K562 (cell line): Measurements from ENCODE around the gene TGFB2. TPM values are rescaled to one million over a fixed set of nuclear protein-coding genes. Genes with fewer than 3 reads are reported as not detected.

Experiments
- CC2D1A ChIP-seq: fragments of 450-650 bp; IDR thresholded peaks from 2 replicates; pipeline ENCODE4 v1.6.1; 2017; ENCODE audit warnings: mild to moderate bottlenecking
- CREBBP ChIP-seq: IDR thresholded peaks from one replicate; pipeline ENCODE4 v1.6.1; 2012; ENCODE audit warnings: low read depth, mild to moderate bottlenecking, control low read depth, inconsistent platforms, low read length
- ELF1 ChIP-seq: fragments of 200-800 bp; sonication (Bioruptor generic); IDR thresholded peaks from 2 replicates; pipeline ENCODE4 v1.6.1; 2016; ENCODE audit warnings: missing genetic modification characterization, missing compliant biosample characterization
- ETV1 ChIP-seq: fragments of 450-650 bp; conservative IDR thresholded peaks from 2 replicates; pipeline ENCODE4 v1.6.1; 2016; ENCODE audit warnings: missing genetic modification characterization, control low read depth, low read depth, missing compliant biosample characterization
- HNRNPLL ChIP-seq: fragments of 200-400 bp; formaldehyde crosslinking; IDR thresholded peaks from 2 replicates; pipeline ENCODE4 v1.6.1; 2017; ENCODE audit warnings: low read length, low read depth, mild to moderate bottlenecking; ENCODE audit not compliant: poor library complexity, severe bottlenecking
- KDM2B ChIP-seq: fragments of 250-450 bp; sonication (Bioruptor Pico); IDR thresholded peaks from 2 replicates; pipeline ENCODE4 v1.8.0; 2021; ENCODE audit warnings: mild to moderate bottlenecking, moderate library complexity
- MBD1 ChIP-seq: fragments of 250-450 bp; sonication (Bioruptor Pico); IDR thresholded peaks from 2 replicates; pipeline ENCODE4 v1.8.0; 2022; ENCODE audit warnings: inconsistent platforms
- MYBL2 ChIP-seq, 2 experiments: fragments of 450-650 bp in 1 of 2; sonication (generic) in 1 of 2; formaldehyde crosslinking in 1 of 2; IDR thresholded peaks; 2 replicates each; pipeline versions ENCODE4 v1.6.1 to v1.8.1; 2017 to 2022; ENCODE audit warnings: borderline replicate concordance in 1 of 2, inconsistent platforms in 1 of 2, low read depth in 1 of 2, mild to moderate bottlenecking in 1 of 2, missing genetic modification reagents in 1 of 2, moderate library complexity in 1 of 2
- PBX2 ChIP-seq, 2 experiments: IDR thresholded peaks in 1 of 2; conservative IDR thresholded peaks in 1 of 2; 2 replicates each; pipeline ENCODE4 v1.6.1; 2016; ENCODE audit warnings: low read depth in 2 of 2, mild to moderate bottlenecking in 1 of 2, missing compliant biosample characterization in 1 of 2, missing genetic modification characterization in 1 of 2, moderate library complexity in 1 of 2
- TSHZ1 ChIP-seq: fragments of 250-450 bp; sonication (Bioruptor Pico); IDR thresholded peaks from 2 replicates; pipeline ENCODE4 v1.4.0; 2020; ENCODE audit warnings: mild to moderate bottlenecking, moderate library complexity
- ZBTB2 ChIP-seq: fragments of 450-650 bp; IDR thresholded peaks from 2 replicates; pipeline ENCODE4 v1.6.1; 2016; ENCODE audit warnings: antibody characterized with exemption
- ZFP1 ChIP-seq: fragments of 450-650 bp; formaldehyde crosslinking; IDR thresholded peaks from 2 replicates; pipeline ENCODE4 v1.4.0; 2020; ENCODE audit warnings: mild to moderate bottlenecking, mixed read lengths
- ZNF253 ChIP-seq: fragments of 250-450 bp; sonication (Bioruptor Pico); conservative IDR thresholded peaks from 2 replicates; pipeline ENCODE4 v1.6.1; 2021; ENCODE audit warnings: mild to moderate bottlenecking
- ZNF655 ChIP-seq: fragments of 250-450 bp; sonication (Bioruptor Pico); IDR thresholded peaks from 2 replicates; pipeline ENCODE4 v1.5.0; 2021
- ZNF707 ChIP-seq: fragments of 250-450 bp; sonication (Bioruptor Pico); conservative IDR thresholded peaks from 2 replicates; pipeline ENCODE4 v1.8.0; 2022; ENCODE audit warnings: inconsistent platforms, mild to moderate bottlenecking, moderate library complexity
- polyA plus RNA-seq, 8 experiments: library from polyadenylated mRNA; depleted of rRNA in 4 of 8; stranded (reverse) in 5 of 8; unstranded in 3 of 8; fragments of >200 nt; fragmentation: Nextera tagmentation in 2 of 8; fragmentation: Illumina TruSeq in 1 of 8; extraction: Ambion mirVana in 2 of 8; extraction: Trizol in 1 of 8; gene quantifications; 2 replicates each; pipeline versions ENCODE4 v1.2.1 to v1.2.3, GENCODE V29; 2011 to 2014; ENCODE audit warnings: inconsistent platforms in 1 of 8, missing spikeins in 1 of 8
- total RNA-seq, 7 experiments: library from RNA; depleted of rRNA in 6 of 7; stranded (reverse); fragments of >200 nt in 6 of 7; fragmentation: Illumina TruSeq in 2 of 7; extraction: Trizol in 2 of 7; gene quantifications; 2 replicates each; pipeline versions ENCODE4 v1.2.1 to v1.2.3, GENCODE V29; 2011 to 2021; ENCODE audit warnings: low replicate concordance in 1 of 7

The TGFB2 gene
- total and polyA plus RNA-seq, 9 of the 15 experiments (the other 6 are each of a cell fraction or from before 2014, with no cell fraction given): 0.03 to 0.41 (median 0.11) TPM; not detected in 3

- TF ChIP-seq MBD1 (CRISPR knock-in tag) (no peak), PBX2 (CRISPR knock-in tag; IDR thresholded peaks at IDR 0.05; ENCODE audit: low read depth) (no peak), PBX2 (tag; conservative IDR thresholded peaks at IDR 0.05; ENCODE audit: low read depth) (peak; percentile 90), CREBBP (no peak), CC2D1A (no peak), ZNF253 (CRISPR knock-in tag) (no peak), TSHZ1 (CRISPR knock-in tag) (no peak), ZBTB2 (no peak), MYBL2 (IDR thresholded peaks at IDR 0.05; ENCODE audit: low read depth) (no peak), MYBL2 (CRISPR knock-in tag; IDR thresholded peaks at IDR 0.05; ENCODE audit: borderline replicate concordance) (no peak), ZNF655 (no peak), KDM2B (CRISPR knock-in tag) (no peak), ZFP1 (CRISPR knock-in tag) (no peak), ZNF707 (no peak), ETV1 (tag) (no peak), HNRNPLL (no peak), ELF1 (tag) (no peak)
Observed at GRCh38 chr1:218344814-218345672, at the start of gene TGFB2 (continued).
